ENCODE data around the gene POMGNT1.
"Not testable (repeated sequence)": the region's sequence is repeated elsewhere in the genome, so short reads cannot be mapped to it uniquely, and the experiment has no call there.

Gene POMGNT1

DNA sequence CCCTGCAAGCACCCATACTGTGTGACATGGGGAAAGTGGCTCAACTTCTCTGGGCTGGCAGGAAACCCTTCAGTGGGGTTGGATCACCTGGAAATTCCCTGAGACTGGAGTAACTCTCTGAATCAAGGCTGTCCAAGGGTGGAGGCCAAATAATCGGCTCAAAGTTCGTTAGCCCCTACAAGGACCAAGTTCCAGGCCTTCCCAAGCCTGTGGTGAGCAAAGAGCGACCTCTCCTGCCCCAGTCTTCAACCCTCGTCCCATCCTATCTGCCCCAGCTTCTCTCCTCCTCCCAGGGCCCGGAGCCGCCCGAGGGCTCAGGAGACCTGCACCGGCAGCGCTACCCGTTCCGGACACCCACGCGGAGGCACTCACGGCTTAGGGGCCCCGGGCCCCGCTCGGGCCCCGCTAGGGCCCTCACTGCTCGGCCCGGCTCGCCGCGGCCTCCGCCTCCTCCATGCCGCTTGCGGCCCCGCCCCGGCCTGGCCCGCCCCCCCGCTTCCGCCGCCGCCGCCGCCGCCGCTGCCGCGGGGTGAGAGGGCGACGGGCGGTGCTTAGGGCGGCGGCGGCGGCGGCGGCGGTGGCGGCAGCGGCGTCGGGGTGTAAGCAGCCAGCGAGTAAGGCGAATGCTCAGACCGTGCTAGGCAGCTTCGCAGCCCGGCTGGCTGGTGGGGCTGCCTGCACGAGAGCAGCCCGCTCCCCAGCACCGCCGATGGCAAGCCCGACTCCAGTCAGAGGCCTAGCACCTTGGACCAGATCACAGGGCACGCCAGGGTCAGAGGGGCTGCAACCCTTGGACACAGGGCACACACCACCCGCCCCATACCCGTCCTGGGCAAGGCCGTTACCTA is at the start of gene POMGNT1:
POMGNT1 (minus strand) TSS at position 471 of the 848 bp plus-strand sequence. CDS start 613 bp downstream, outside the sequence.
- peak within 1 kb of the TSS; percentile 91 for H3K4me3 ChIP-seq (ENCODE audit: low read depth, low read length)
- DNase-seq (ENCODE audit: low read depth) = peak; percentile 81
- peak; percentile 68 for TF ChIP-seq POLR2A (IDR thresholded peaks at IDR 0.05; ENCODE audit: extremely low read depth, insufficient read length)
- TF ChIP-seq, protein P1, sequence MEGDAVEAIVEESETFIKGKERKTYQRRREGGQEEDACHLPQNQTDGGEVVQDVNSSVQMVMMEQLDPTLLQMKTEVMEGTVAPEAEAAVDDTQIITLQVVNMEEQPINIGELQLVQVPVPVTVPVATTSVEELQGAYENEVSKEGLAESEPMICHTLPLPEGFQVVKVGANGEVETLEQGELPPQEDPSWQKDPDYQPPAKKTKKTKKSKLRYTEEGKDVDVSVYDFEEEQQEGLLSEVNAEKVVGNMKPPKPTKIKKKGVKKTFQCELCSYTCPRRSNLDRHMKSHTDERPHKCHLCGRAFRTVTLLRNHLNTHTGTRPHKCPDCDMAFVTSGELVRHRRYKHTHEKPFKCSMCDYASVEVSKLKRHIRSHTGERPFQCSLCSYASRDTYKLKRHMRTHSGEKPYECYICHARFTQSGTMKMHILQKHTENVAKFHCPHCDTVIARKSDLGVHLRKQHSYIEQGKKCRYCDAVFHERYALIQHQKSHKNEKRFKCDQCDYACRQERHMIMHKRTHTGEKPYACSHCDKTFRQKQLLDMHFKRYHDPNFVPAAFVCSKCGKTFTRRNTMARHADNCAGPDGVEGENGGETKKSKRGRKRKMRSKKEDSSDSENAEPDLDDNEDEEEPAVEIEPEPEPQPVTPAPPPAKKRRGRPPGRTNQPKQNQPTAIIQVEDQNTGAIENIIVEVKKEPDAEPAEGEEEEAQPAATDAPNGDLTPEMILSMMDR (IDR thresholded peaks at IDR 0.05; ENCODE audit: low read depth, low read length) = no peak
- peak; percentile 59; the same call in 1 of the 2 replicates for TF ChIP-seq MYC (IDR thresholded peaks at IDR 0.05; ENCODE audit: low read depth, low read length)
- TF ChIP-seq, protein P2, sequence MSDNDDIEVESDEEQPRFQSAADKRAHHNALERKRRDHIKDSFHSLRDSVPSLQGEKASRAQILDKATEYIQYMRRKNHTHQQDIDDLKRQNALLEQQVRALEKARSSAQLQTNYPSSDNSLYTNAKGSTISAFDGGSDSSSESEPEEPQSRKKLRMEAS (IDR thresholded peaks at IDR 0.05; ENCODE audit: low read depth, low read length) = 0 out of 2 replicates have a peak, but pooled peaks have one; percentile 26

DNA sequence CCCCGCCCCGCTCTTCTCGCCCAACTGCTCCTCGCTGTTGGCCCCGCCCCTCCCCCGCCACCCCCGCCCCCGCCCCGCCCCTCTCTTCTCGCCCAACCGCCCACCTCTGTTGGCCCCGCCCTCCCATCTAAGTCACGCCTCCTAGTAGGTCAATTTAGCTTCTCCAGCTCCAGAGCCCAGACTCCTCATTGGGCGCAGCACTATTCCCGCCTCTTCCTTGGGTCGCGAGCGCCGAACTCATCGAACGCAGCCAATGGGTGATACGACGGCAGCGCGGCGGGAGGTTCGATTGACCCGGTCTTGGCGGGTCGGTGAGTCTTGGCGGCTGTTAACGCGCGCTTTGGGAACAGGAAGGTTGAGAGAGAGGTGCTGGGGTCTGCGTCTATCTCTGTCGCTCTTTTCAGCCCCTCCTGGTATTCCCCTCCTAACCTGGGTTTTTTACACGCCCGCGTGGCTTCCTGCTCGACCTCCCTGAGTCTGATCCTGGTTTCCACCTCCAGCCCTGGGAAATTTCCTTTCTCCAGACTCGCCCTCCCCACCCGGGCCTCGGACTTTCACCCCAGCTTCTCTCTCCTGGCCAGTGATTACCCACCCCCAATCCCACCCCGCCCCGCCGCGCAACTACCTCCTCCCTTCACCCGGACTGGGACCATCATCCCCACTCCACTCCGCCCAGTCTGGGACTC is 49.3 kb upstream of the POMGNT1 start, which contains the start of gene RAD54L:
RAD54L (plus strand) TSS at position 328 of the 686 bp plus-strand sequence. CDS start 643 bp downstream, outside the sequence.
- peak; percentile 87 for TF ChIP-seq MYC (IDR thresholded peaks at IDR 0.05; ENCODE audit: low read depth, low read length)
- TF ChIP-seq, protein P2 (IDR thresholded peaks at IDR 0.05; ENCODE audit: low read depth, low read length) = peak; percentile 77
- TF ChIP-seq, protein P1 (IDR thresholded peaks at IDR 0.05; ENCODE audit: low read depth, low read length) = no peak
- peak; percentile 71 for TF ChIP-seq POLR2A (IDR thresholded peaks at IDR 0.05; ENCODE audit: extremely low read depth, insufficient read length)
- DNase-seq (ENCODE audit: low read depth) = peak; percentile 99
- H3K4me3 ChIP-seq (ENCODE audit: low read depth, low read length) = peak within 1 kb of the TSS; percentile 96

DNA sequence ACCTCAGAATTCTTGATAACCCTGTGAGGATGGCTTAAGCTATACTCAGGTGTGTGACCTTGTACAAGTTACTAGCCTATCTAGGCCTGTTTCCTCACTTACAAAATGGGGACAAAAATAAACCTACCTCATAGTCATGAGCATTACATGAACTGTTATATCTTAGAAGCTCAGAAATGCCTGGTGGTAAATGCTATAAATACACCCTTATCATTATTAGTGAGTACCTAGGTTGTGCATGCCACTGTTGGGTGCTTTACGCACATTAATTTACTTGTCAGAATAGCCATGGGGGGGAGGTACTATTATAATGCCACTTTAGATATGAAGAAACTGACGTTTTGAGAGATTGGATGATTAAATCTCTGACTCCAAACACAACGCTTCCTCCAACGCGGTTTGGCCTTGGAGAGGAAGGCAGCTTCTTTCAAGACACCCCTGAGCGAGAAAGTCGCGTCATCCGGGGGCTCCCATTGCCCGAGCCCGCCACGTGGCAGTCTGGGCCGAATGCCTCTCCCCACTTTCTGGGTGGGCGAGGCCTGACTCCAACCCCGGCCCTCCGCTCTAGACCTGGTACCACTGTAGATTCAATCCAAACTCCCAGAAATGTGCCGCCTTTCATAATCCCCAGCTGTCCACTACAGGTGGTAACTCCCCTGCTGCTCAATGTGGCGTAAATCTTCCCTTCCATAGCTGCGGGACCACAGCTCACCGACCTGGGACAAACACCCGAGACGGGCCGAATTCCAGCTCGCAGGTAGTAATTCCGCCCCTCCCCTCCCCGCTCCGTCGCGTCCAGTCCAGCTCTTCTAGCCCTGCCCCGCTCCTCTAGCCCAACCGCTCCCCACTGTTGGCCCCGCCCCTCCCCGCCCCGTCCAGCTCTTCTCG is 48.6 kb upstream of the POMGNT1 start:
- peak overlapping the region; percentile 92 for H3K4me3 ChIP-seq (ENCODE audit: low read depth, low read length)
- peak; percentile 72 for DNase-seq (ENCODE audit: low read depth)
- TF ChIP-seq, protein P2 (IDR thresholded peaks at IDR 0.05; ENCODE audit: low read depth, low read length) = peak; percentile 91
- peak; percentile 88 for TF ChIP-seq MYC (IDR thresholded peaks at IDR 0.05; ENCODE audit: low read depth, low read length)
- TF ChIP-seq, protein P1 (IDR thresholded peaks at IDR 0.05; ENCODE audit: low read depth, low read length) = no peak
- TF ChIP-seq POLR2A (IDR thresholded peaks at IDR 0.05; ENCODE audit: extremely low read depth, insufficient read length) = peak; percentile 53

DNA sequence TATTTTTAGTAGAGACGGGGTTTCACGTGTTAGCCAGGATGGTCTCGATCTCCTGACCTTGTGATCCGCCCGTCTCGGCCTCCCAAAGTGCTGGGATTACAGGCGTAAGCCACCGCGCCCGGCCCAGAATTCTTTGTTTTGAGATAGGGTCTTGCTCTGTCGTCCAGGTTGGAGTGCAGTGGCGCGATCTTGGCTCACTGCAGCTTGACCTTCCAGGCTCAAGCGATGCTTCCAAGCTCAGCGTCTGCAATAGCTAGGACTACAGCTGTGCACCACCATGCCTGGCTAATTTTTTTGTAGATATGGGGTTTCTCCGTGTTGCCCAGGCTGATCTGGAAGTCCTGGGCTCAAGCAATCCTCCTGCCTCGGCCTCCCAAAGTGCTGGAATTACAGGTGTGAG is 47.9 kb upstream of the POMGNT1 start:
- not testable (repeated sequence) for DNase-seq (ENCODE audit: low read depth)
- peak overlapping the region; percentile 92 for H3K4me3 ChIP-seq (ENCODE audit: low read depth, low read length)

DNA sequence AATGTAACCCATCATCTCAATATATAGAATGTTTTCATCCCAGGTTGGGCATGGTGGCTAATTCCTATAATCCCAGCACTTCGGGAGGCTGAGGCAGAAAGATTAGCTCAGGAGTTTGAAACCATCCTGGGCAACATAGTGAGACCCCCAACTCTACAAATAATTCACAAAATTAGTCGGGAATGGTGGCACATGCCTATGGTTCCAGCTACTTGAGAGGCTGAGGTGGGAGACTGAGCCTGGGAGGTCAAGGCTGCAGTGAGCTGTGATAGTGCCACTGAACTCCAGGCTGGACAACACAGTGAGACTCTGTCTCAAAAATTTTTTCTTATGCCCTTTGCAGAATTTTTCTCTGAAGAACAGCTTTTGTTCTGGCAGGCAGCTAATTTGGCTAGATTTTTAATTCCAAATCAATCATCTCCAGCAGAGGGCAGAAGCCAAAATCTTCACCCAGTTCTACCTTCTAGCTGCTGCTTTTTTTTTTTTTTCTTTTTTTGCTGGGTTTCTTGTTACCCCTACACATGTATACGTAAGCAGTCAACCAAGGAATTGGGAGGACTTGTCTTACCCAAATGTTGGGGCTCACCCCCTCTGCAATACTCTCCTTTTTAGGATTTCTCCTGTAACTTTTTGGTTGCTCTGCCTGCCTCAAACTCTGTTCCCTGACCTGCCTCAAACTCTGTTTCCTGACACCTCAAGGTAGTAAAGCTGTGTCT is 46.6 kb upstream of the POMGNT1 start:
- DNase-seq (ENCODE audit: low read depth) = peak; percentile 52
- no peak overlapping the region for H3K4me3 ChIP-seq (ENCODE audit: low read depth, low read length)
- TF ChIP-seq POLR2A (IDR thresholded peaks at IDR 0.05; ENCODE audit: extremely low read depth, insufficient read length) (no peak), MYC (IDR thresholded peaks at IDR 0.05; ENCODE audit: low read depth, low read length) (no peak)
- TF ChIP-seq, protein P2 (IDR thresholded peaks at IDR 0.05; ENCODE audit: low read depth, low read length) = no peak
- TF ChIP-seq, protein P1 (IDR thresholded peaks at IDR 0.05; ENCODE audit: low read depth, low read length) = peak; percentile 35

DNA sequence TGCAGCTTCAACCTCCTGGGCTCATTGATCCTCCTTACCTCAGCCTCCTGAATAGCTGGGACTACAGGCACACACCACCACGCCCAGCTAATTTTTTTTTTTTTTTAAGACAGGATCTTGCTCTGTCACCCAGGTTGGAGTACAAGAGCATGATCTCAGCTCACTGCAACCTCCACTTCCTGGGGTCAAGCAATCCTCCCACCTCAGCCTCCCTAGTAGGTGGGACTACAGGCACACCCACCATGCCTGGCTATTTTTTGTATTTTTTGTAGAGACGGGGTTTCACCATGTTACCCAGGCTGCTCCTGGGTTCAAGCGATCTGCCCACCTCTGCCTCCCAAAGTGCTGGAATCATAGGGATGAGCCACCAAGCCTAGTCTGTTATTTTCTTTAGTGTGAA is 45.6 kb upstream of the POMGNT1 start:
- H3K4me3 ChIP-seq (ENCODE audit: low read depth, low read length); DNase-seq (ENCODE audit: low read depth): not testable (repeated sequence)
